ENCODE results near the gene ANO9.
"Not testable (repeated sequence)": the region's sequence is repeated elsewhere in the genome, so short reads cannot be mapped to it uniquely, and the experiment has no call there.

ANO9 gene

GRCh38 chr11:399731-400211, 42.0 kb downstream of the ANO9 start:
- no peak for DNase-seq

DNA sequence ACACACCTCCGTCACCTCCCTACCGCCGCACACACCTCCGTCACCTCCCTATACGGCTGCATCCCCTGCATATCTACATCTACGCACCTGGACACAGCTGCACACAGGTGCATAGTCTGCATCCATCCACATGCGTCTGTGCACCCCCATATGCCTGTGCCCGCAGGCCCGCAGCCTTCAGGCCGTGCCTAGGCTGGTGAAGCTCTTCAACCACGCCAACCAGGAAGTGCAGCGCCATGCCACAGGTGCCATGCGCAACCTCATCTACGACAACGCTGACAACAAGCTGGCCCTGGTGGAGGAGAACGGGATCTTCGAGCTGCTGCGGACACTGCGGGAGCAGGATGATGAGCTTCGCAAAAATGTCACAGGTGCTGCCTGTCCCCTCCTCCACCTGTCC, 43.0 kb downstream of the ANO9 start:
- no peak for DNase-seq

GRCh38 chr11:396948-397548, 44.8 kb downstream of the ANO9 start:
- no peak for DNase-seq

DNA sequence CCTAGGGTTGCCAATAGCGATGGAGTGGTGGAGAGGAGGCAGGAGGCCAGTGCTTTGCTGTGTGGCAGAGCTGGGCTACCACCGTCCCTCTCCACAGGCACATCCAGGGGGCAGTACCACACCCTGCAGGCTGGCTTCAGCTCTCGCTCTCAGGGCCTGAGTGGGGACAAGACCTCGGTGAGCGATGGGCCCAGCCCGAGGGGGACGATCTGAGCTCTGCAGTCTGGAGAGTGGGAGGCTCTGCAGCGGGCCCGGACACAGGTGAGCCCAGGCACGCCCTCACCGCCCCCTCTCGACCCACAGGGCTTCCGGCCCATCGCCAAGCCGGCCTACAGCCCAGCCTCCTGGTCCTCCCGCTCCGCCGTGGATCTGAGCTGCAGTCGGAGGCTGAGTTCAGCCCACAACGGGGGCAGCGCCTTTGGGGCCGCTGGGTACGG, 45.3 kb downstream of the ANO9 start:
- DNase-seq = no peak

DNA sequence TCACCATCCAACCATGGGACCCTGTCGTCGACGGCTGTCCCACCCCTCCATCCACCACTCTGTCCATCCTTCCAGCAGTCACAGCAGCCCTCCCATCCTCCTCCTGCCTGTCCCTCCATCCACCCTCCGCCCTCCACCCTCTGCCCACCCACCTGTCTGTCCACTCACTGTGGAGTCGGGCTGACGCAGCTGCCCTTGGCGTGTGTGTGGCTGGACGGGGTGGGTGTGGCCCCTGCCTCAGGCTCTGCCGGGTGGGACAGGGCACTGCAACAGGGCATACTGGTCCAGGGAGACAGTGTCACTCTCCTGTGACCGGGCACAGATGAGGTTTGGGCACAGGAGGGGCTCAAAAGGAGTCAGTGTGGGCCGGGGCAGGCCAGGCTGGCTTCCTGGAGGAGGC, 45.9 kb downstream of the ANO9 start:
- DNase-seq = no peak

DNA sequence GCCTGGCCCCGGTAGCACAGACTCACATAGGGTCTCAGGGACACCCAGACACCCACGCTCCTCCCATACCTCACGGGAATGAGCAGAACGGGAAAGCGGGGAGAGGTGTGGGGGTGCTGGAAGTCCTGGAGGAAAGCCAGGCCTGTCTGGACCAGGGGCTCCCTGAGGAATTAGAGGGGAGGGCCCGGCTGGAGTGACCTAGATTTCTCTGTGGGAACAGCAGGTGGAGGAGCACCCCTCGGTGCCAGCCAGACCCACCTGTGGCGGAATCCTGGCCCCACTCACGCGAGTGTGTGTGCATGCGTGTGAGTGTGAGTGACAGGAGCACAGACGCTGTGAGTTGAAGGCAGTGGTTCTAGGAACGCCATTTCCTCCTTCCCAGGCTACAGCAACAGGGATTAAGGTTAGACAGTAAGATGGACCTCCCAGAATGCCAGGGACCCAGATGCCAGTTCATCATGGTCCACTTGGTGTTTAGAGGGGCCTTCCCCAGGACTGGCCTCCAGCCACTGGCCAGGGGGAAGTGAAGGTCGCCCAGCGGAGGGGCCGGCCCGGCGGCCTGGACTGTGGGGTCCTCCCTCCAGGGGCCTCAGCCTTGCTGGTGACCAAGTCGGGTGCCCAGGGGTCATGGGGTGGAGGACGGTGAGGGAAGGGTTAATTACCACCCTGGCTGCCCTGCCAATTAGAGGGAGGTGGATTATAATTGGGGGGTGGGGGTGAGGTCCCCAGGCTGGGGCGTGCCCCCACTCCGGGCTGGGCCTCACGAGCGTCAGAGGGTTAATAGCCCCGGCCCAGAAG, 46.8 kb downstream of the ANO9 start:
- no peak for DNase-seq

DNA sequence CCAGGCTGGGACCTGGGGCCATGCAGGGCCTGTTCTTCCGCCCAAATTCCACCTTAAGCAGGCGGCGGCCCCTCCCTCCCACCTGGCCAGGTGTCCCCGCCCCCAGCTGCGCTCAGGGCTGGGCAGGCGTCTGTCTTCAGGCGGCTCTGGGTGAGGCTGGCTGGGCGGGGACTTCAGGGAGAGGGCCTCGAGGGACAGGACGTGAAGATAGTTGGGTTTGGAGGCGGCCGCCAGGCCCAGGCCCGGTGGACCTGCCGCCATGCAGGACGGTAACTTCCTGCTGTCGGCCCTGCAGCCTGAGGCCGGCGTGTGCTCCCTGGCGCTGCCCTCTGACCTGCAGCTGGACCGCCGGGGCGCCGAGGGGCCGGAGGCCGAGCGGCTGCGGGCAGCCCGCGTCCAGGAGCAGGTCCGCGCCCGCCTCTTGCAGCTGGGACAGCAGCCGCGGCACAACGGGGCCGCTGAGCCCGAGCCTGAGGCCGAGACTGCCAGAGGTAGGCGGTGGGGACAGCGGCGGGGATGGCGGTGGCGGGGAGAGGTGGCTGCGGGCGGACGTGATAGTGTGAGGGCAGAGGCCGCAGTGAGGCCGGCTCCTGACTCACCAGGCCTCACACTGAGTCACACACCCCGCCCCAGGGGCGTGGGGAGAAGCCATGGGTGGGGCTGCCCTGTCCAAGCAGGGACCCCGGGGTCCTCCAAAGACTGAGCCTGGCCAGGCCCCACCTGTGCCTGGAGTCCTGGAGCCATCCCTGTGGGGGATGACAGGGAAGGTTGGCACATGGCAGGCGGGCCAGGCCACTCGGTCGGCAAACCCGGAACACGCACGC, 47.6 kb downstream of the ANO9 start, which contains the start of gene PKP3:
Gene PKP3, plus strand, starts transcription at position 176 of the 824 bp plus-strand sequence. Its CDS starts 84 bp downstream, at position 260.
- no peak for DNase-seq

DNA sequence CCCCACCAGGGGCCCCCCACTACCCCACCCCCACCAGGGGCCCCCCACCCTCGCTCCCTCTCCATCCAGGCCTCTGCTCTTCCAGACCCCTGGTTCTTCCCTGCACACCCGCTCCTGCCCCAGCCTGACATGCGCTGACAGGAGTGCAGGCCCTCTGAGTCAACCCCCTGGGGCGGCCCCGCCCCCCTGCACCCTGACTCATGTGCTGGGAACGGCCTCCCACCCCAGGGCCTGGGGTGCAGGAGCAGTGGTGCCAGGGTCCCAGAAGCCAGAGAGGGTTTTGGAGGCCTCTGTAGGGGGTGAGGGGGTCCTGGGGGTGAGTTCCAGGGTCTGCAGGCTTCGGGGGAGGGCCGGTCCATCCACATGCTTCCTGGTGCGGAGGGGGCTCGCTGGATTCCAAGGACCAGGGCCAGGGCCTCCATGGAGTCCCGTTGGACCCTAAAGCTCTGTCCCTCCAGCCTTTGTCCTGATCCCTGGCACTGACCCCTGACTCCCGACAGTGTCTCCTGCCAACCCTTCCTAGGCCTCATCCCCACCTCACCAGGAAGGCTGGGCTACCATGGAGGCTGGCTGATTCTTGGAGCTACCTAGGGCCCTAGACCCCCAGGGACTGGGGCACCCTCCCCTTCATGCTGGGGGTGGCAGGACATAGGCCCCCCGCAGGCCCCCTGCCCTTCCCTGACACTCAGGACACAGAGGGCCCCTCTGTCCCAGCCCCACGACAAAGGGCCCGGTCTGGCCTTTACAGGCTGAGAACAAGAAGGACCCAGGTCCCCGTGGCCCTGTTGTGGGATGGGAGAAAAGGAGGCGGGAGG, 48.4 kb downstream of the ANO9 start:
- DNase-seq = no peak

DNA sequence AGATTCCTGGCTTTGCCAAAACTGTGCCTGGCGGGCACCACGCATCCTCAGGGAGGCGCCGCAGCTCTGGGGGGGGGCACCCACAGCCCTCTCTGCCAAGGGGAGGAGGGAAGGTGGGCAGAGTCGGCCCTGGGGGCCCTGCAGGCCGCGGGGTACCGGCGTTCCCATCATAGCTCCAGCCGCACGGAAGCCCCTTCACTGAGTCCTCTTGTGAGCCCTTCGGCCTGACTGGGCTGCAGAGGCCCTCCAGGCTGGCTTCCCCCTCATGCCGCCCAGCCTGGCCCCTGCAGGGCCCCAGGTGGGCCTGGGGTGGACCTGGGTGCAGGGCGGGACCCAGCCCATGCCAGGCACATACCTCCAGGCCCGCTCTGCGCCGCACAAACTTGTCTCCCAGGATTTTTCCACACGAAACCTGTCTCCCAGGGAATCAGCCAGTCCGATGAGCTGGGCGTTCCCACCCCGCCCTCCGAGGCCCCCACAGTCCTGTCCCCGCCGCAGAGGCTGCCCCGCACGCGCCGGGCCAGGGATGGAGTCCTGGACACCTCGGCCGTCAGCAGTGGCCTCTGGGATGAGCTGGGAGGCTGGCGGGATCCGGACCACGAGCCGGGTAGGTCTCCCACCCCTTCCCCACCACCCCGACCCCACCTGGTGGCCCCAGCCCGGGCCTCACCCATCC, 49.6 kb downstream of the ANO9 start:
- no peak for DNase-seq

DNA sequence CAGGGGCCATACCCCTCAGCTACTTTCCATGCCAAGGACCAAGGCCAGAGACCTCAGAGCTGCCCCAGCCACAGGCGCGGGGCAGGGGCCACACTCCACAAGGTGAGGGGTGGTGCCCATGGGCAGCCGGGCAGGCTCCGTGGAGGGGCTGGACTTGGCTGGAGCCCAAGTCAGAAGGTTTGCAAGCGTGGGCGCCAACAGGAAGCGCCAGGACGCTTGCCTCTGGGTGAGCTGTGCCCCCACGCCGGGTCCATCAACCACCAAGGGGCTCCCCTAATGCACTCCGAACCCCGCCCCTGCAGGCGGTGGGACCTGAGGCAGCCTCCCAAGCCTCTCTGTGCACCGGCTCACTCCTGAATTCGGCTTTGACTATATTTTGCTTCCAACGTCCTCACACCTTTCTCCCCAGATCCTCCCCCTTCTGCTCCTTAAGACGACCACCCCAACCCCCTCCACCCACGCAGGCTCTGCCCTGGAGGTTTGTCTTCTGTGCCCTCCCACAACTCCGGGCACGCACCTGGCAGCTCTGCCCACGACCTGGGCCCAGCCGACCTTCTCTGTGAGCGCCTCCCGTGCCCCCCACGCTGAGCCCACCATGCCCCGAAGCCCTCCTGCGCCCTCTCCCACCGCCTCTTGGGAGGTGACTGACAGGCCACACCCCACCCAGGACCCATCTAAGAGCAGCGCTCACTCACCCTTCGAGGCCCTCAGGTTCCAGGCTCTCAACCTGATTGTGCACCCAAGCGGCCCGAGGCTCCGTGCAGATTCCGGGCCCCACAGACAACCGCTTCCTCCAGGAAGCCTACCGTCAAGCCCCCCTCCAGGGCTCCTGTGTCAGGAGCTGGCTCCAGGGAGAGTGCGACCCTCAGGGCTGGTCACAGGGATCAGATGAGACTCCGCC, 50.4 kb downstream of the ANO9 start:
- no peak for DNase-seq

- no peak for DNase-seq
Observed at GRCh38 chr11:390175-390574, 51.6 kb downstream of the ANO9 start.

DNA sequence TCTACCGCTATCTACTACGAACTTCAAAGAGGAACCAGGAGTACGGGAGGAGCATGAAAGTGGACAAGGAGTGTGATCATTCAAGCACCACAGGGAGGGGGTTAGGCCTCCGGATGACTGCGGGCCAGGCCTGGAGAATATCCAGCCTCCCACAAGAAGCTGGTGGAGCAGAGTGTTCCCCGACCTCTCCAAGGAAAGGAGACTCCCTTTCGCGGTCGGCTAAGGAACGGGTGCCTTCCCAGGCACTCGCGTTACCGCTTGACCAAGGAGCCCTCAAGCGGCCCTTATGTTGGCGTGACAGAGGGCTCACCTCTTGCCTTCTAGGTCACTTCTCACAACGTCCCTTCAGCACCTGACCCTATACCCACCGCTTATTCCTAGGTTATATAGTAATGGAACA, 52.4 kb downstream of the ANO9 start:
- DNase-seq = not testable (repeated sequence)

GRCh38 chr11:387193-387793, 54.5 kb downstream of the ANO9 start:
- no peak for DNase-seq

DNA sequence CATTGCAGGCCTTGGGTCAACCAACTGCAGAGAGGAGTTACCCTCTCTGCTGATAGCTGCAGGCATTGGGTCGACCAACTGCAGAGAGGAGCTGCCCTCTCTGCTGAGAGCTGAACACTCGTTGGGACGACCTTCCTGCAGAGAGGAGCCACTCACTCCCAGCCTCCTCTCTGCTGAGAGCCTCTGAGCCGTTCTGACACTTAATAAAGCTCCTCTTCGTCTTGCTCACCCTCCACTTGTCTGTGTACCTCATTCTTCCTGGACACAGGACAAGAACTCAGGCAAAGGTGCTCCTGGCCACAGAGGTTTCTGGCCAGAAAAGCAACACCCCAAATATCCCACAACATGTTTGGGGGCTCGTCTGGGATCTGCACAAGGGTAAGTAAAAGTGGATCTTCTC, 55.3 kb downstream of the ANO9 start:
- DNase-seq = no peak

DNA sequence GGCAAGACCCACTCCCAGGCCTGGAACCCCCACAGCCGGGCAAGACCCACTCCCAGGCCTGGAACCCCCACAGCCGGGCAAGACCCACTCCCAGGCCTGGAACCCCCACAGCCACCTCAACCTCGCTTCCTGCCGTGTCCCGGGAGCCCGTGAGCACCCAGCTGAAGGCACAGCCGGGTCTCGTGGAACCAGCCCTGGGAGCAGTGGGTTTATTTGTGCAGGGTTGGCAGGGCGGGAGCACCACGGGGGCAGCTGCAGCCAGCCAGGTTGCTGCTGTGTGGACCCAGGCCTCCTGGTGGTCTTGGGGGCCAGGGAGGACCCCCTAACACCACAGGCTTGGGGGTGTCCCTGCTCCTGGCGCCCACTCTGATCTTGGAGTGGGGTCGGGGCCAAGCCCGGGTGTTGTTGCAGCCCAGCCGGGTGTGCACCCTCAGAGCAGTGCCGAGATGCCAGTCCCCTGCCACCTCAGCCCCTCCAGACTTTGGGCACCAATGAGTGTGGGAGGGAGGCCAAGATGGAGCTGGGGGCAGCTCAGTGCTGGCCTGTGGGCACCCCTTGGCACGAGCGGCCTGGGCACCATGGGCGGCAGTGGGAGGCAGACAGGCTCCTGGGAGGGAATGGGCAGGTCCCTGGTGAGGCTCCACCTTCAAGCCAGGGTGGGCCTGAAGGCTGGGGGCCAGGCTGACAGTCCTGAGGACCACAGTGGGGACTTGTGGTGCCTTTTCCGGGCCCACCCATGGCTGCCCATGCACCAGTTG, 56.0 kb downstream of the ANO9 start:
- DNase-seq = no peak

DNA sequence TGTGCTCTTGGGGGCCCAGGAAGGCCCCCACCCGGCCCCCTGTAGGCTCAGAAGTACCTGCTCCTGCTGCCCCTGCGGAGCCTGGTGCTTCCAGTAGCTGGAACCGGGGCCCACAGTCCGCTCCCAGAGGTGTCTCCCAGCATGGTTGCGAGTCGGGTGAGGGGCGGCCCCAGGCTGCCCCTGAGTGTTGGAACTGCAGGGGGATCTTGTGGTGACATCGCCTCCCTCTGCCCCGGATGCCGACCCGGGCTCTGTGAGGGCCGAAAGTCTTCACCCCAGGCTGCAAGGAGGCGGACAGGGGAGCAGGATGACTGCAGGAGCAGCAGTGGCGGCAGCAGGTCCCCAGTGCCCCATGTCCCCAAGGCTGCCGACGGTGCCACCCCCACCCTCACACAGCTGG, 57.3 kb downstream of the ANO9 start:
- DNase-seq = no peak

DNA sequence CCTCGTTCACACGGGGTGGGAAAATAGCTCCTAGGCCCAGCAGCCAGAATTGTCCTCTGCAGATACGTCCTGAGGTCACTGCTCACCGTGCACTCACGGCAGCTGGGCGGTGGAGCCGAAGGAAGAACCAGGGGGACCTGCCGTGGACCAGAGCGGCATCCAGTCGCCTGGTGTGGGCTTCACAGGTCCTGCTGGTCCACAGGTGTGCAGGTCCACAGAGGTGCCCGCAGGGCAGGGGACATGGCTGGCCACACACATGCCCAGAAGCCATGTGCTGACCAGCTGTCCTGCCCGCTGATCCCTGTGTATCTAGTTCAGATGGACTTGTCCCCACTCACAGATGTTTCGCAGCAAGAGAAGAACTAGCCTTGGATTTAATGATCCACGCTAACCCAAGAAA, 58.4 kb downstream of the ANO9 start:
- DNase-seq = no peak

GRCh38 chr11:382081-382629, 59.7 kb downstream of the ANO9 start:
- DNase-seq = no peak

GRCh38 chr11:381501-382072, 60.2 kb downstream of the ANO9 start:
- DNase-seq = no peak

Measured in NCI-H446 treated with DMSO at 0.1 percent for 48 hours (cell line).